GM21367 (cell line): Measurements from ENCODE around the gene TMC7.
"Not testable (repeated sequence)": the region's sequence is repeated elsewhere in the genome, so short reads cannot be mapped to it uniquely, and the experiment has no call there.

ENCODE experiments used
- ATAC-seq: cut with Tn5 transposase; IDR thresholded peaks from one replicate; pipeline ENCODE4 v1.9.1; 2021; ENCODE audit not compliant: unreplicated experiment

Gene TMC7

GRCh38 chr16:18983565-18984434 lies at the start of gene TMC7:
TSS of gene TMC7 (plus strand) at chr16:18983934. CDS start at chr16:18984064, 130 bp downstream.
- ATAC-seq: no peak

- no peak for ATAC-seq
Measured at GRCh38 chr16:18936727-18937340, 46.9 kb upstream of the TMC7 start.

DNA sequence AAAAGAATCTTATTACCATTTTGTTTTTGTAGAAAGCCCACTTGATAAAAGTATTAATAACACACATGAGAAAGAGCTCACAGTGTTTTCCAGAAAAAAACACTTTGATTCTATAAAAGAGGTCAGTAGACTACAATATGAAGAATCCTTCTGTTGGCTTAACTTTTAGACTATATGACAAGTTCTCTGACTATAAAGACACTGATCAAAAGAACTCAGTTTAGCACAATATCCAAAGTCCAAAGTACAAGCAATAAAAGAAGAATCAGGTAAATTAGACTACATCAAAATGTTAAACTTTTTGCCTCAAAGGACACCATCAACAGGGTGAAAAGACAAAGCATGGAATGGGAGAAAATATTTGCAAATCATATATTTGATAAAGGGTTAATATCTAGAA lies 46.3 kb upstream of the TMC7 start:
- no peak for ATAC-seq

- ATAC-seq: no peak
Measured at GRCh38 chr16:18938986-18939385, 44.7 kb upstream of the TMC7 start.

GRCh38 chr16:18941471-18941870 lies 42.3 kb upstream of the TMC7 start:
- ATAC-seq: no peak

DNA sequence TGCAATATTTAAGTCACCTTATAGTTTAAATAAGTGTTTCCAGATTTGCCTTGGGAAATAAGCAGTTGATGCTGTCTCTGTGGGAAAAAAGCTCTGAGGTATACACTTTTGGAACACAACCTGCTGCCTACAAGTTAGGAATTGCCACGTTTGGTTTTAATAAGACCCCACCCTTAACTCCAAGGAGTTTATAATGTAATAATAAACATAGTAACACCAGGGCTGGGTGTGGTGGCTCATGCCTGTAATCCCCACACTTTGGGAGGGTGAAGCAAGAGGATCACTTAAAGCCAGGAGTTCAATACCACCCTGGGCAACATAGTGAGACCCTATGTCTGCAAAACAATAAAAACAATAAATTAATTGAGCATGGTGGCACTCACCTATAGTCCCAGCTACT lies 41.7 kb upstream of the TMC7 start:
- no peak for ATAC-seq

DNA sequence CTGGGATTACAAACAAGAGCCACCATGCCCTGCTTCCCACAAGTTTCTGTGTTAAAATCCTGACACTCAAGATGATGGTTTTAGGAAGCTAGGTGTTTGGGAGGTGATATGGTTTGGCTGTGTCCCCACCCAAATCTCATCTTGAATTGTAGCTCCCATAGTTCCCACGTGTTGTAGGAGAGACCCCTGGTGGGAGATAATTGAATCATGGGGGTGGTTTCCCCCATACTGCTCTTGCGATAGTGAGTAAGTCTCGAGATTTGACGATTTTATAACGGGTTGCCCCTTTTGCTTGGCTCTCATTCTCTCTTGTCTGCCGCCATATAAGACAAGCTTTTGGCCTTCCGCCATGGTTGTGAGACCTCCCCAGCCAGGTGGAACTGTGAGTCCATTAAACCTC lies 40.3 kb upstream of the TMC7 start:
- no peak for ATAC-seq

DNA sequence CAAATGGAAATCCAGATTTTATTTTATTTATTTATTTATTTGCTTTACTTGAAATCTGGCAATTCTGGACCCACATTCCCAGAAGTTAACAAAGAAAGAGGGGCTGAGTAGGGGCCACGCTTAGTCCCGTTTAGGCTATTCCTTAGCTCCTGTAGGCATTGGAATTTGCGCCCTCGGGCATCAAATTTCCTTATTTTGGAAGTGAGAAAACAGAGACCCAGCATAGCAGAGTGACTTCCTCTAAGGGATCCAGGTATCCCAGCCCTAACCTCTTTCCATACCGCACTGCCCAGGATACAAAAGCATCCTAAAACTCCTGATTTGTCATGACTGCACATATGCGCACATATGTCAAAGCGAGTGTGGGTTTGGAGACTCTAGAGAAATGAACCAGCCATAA lies 38.5 kb upstream of the TMC7 start:
- no peak for ATAC-seq

DNA sequence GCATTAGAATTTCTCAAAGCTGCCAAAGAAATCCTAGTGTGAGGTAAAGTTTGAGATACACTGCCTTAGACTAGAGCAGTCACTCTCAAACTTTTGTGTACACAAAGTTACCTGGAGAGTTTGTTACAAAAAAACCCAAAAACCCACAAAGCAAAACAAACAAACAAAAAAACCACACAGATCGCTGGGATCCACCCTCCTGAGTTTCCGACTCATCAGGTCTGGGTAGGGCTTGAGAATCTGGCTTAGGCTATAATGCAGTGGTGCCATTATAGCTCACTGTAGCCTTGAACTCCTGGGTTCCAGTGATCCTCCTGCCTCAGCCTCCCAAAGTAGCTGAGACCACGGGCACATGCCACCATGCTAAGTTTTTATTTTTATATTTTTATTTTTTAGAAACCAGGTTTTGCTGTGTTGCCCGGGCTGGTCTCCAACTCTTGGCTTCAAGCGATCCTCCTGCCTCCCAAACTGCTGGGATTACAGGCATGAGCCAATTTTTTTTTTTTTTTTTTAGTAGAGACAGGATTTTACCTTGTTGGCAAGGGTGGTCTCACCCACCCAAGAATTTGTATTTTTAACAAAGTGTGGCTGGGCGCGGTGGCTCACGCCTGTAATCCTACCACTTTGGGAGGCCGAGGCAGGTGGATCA lies 35.2 kb upstream of the TMC7 start:
- no peak for ATAC-seq

DNA sequence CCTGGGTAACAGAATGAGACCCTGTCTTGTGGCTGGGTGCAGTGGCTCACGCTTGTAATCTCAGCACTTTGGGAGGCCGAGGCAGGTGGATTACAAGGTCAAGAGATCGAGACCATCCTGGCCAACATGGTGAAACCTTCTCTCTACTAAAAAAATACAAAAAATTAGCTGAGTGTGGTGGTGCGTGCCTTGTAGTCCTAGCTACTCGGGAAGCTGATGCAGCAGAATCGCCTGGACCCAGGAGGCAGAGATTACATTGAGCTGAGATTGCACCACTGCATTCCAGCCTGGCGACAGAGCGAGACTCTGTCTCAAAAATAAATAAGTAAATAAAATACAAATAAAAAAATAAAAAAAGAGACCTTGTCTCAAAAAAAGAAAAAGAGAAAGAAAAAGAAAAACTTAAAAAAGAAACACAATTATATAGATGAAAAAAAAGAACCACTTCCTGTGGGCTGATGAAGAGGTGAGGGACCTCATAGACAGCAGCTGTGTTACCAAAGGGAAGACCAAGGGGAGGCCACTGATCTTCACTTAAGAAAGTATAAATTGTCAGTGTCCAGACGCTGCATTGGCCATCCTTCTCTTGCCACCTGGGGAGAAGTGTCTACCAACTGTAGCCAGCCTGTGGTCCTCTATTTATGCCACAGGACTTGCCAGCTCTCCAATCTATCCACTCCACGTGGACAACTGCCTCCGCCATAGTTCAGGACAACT lies 33.1 kb upstream of the TMC7 start:
- ATAC-seq: no peak

DNA sequence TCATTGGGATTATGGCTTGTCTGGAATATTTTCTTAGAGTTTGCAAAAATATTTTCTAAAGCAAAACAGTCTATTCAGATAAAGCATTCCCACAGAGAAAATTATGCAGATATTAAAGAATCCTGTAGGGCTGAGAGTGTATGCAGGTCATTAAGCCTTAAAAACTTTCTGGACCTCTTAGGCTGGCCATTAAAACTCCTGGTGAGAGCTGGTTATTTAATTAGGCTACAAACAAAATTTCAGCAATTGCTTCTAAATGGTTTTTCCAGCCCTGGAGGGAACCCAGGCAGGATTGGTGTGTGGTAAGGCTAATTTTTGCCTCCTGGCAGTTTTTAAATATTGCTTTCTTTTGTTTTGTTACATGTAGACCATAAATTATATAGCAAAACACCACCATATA lies 30.2 kb upstream of the TMC7 start:
- no peak for ATAC-seq

GRCh38 chr16:18955874-18956580 lies 27.7 kb upstream of the TMC7 start:
- ATAC-seq: not testable (repeated sequence)

GRCh38 chr16:18956658-18957241 lies 27.0 kb upstream of the TMC7 start:
- ATAC-seq: not testable (repeated sequence)

GRCh38 chr16:18958621-18959029 lies 25.1 kb upstream of the TMC7 start:
- no peak for ATAC-seq

GRCh38 chr16:18959031-18959505 lies 24.7 kb upstream of the TMC7 start:
- ATAC-seq: no peak

GRCh38 chr16:18965555-18965954 lies 18.2 kb upstream of the TMC7 start:
- no peak for ATAC-seq

GRCh38 chr16:18966791-18967190 lies 16.9 kb upstream of the TMC7 start:
- no peak for ATAC-seq

GRCh38 chr16:18969050-18969854 lies 14.5 kb upstream of the TMC7 start:
- ATAC-seq: no peak

GRCh38 chr16:18969855-18970240 lies 13.9 kb upstream of the TMC7 start:
- ATAC-seq: no peak
